SU-DHL-6 (cell line): ENCODE measurements around the gene SLC6A3.

Experiments
- CTCF ChIP-seq: fragments of 200-600 bp; sonication (generic); IDR thresholded peaks from one replicate; pipeline ENCODE4 v1.5.1; 2017; ENCODE audit warnings: antibody characterized with exemption, mild to moderate bottlenecking, low read length, moderate library complexity; ENCODE audit not compliant: insufficient read depth, poor library complexity, severe bottlenecking
- EZH2phosphoT487 ChIP-seq: fragments of 200-600 bp; sonication (generic), shearing (Covaris generic); conservative IDR thresholded peaks from 2 replicates; pipeline ENCODE4 v1.6.1; 2018; ENCODE audit warnings: mild to moderate bottlenecking, antibody characterized with exemption, low read length, moderate library complexity, mixed read lengths

GRCh38 chr5:1480217-1480616 is 35.0 kb upstream of the SLC6A3 start:
- TF ChIP-seq CTCF, result no peak
- no peak for TF ChIP-seq EZH2phosphoT487
